NCI-H1105 treated with DMSO at 0.1 percent for 48 hours (cell line): Measurements from ENCODE around the gene FARSB.
"Not testable (repeated sequence)": the region's sequence is repeated elsewhere in the genome, so short reads cannot be mapped to it uniquely, and the experiment has no call there.

Experiments used
- DNase-seq: peaks from one replicate; lab custom pipeline; 2025; lab: John Stamatoyannopoulos, UW

Gene FARSB

DNA sequence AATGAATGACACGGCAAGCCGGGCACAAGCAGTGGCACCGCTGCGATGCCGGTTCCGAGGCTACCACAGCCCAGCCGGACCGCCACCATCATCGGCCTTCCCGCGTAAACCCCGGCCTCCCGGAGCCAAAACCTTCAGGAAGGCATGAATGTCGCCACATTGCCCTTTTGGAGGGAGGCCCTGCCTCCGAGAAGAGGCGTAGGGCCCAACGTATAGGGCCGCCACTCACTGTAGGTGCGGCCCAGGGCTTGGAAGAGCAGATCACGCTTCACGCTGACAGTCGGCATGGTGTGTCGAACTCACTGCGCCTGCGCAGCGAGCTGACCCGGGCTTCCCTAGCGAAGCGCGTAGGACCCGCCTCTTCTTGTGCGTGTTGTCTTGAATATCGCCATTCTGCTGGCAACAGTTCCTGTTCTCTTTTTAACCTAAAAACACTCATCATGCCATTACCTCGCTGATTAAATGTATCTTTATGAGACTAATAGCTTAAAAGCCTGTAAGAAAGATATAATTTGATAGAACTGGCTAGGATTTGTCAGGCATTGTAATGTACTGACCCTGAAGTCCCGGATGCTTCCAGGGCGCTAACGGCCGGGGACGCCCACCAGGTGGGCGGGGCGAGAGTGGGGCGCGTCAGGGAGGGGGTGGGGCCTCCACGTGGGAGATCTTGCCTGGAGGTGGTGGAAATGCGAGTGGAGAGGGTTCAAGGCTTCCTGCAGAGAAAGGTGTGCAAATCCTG is at the start of gene FARSB:
Gene FARSB, minus strand, starts transcription at position 306 of the 739 bp plus-strand sequence. Its CDS starts 19 bp downstream, at position 287.
- peak; percentile 94 for DNase-seq

DNA sequence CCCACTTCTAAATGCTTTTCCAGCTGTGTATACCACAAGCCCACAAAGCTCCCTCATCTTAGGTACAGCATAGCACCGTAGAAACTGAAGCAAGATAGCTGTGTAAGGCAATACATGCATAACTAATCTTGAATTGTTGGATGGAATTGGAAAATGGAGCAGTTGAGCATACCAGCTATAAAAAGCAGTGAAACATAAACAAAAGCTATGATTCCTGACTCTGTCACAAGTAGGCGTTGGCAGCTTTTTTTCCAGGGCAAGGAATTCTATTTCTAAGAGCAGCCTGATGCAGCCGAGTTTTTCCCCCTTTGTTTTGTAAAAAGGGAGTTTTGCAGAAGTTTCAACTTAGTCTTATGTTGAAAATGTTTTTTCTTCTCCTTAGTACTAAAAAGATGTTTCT is 48.0 kb upstream of the FARSB start:
- DNase-seq, result no peak

DNA sequence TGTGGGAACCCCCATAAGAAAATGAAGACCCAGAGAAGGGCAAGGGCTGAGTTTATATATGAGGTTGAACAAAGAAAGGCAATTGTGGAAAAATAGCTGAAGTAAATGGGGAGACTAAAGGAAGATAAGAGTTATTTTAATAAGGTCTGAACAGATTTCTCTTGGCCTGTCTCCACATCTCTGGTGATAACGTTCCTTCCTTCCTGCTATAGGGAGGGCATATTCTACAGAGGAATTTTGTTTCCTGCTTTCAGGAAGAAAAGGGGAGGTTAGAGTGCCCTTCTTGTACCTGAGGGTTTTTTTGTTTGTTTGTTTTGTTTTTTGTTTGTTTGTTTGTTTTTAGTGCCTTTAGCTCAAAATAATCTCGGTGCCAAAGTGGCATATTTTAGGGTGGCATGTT is 47.2 kb upstream of the FARSB start:
- no peak for DNase-seq

DNA sequence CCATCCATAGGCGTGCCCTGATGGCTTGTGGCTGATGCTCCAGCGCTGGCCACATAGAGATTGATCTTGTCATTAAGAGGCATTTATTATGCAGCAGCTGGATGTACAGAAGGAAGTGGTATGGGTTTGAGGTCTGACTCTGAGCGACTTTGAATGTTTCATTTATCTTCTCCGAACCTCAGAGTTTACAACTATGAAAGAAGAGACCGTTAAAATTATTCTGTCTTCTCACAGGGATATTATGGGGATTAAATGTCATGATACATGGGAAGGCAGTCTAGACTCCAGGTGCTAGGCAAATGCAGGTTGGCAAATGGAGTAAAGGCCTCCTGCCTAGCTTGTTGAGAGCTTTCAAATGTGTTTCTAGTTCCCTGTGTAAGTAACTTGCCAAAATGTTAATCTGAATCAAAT is 45.8 kb upstream of the FARSB start:
- no peak for DNase-seq

DNA sequence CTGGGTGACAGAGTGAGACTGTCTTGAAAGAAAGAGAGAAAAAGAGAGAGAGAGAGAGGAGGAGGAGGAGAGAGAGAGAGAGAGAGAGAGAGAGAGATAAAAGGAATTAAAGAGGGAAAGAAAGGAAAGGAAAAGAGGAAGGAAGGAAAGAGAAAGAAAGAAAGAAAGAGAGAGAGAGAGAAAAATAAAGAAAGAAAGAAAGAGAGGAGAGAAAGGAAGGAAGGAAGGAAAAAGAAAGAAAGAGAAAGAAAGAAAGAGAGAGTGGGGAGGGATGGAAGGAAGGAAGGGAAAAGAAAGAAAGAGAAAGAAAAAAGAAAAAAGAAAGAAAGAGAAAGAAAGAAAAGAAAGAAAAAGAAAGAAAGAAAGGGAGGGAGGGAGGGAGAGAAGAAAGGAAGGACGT is 45.3 kb upstream of the FARSB start:
- DNase-seq, result no peak

DNA sequence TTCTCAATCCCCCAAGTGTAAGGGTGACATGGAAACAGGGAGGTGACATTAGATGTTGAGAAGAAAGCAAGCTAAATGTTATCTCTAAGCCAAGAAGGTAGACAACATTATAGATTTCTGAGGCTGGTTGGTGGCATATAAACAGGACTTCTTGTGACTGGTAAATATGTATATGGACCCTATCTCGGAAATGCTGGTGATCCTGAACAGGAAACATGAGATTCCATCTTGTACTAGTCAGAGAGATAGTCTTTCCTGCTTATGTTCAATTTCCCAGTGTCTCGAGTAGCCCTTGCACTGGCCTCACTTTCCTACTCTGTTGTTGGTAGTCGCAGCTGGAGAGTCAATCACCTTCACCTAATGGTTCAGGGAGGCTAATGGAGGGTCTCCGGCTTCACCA is 42.4 kb upstream of the FARSB start:
- no peak for DNase-seq

DNA sequence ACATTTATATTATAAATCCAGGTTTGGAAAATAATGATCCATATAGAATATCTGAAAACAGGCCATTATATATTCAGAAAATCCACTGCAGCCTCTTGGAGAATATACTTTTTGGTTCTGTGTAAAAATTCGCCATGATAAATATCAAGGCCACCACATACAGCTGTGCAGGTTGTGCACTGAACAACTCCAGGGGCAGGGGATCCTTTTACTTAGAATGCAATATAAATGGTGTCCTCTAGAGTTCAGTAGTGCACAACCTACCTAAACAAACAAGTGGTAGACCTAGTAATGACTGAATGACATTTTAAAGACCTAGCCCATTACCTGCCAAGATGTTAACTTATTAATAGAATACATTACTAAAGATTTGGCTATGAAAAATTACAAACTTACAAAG is 37.9 kb upstream of the FARSB start:
- DNase-seq, result no peak

DNA sequence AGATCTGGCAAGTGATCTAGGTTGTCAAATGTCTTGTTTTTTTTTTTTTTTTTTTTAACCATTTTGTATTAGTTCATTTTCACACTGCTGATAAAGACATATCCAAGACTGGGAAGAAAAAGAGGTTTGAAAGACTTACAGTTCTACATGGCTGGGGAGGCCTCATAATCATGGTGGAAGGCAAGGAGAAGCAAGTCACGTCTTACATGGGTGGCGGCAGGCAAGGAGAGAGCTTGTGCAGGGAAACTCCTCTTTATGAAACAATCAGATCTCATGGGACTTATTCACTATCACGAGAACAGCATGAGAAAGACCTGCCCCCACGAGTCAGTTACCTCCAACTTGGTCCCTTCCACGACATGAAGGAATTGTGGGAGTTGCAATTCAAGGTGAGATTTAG is 37.5 kb upstream of the FARSB start:
- DNase-seq, result not testable (repeated sequence)

DNA sequence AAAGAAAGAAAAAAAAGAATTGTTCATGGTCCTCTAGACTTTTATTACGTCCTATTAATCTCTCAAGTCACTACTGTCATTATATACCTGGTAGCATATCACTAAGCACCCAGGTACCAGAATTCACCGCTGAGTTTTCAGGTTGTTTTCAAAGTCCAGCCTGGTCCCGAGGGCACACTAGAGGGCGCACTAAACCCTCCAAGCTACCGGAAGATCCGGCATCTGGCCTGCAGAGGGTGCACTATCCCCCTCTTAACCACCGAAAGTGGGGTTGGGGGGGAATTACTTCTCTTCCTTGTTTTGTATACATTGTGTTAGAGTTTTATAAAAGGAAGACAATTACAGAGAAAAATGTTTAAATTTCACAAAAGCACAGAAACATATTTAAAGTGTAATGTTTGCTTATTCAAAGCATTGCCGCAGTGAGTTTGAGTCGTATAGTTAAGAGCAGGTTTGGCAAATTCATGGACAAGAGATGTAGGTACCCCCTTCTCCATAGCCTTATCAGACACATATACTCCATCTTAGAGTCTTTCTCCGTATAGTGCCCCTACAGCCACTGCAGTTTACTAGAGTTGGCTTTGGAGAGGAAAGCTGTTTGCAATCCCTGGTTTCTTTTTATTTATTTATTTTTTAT is 34.8 kb upstream of the FARSB start:
- DNase-seq, result peak; percentile 57

DNA sequence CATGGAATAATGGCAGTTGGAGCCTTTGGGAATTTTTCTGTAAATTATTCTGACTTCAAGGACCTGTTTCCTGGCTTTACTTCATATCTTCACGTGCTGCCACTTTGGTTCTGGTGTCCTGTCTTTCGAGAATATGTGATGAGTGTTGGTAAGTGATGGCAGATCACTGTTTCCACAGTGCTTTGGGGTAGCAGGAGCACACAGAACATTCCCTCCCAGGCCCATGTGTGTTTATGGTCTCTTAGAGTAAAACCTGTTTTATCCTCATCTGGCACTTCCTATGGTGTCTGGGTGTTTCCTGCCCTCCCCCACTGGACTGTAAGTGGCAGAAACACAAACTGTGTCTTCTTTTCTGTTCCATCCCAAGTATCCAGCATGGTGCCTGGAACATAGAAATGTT is 33.4 kb upstream of the FARSB start:
- no peak for DNase-seq

DNA sequence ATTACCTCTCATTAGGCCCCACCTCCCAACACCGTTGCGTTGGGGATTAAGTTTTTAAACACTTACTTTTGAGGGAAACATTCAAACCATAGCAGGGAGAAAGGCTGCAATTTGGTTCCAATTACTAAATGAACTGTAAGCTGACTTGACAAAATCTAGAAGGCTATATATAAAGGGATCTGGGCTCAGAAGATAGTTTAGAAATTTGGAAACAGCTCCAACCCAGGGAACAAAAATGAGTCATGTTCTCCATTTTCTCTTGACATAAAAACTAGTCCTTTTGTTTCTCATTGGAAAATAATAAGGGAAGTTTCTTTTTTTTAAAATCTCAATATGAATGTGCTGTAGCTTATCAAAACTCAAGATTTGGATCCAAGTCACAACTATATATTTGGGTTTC is 33.0 kb upstream of the FARSB start:
- no peak for DNase-seq

DNA sequence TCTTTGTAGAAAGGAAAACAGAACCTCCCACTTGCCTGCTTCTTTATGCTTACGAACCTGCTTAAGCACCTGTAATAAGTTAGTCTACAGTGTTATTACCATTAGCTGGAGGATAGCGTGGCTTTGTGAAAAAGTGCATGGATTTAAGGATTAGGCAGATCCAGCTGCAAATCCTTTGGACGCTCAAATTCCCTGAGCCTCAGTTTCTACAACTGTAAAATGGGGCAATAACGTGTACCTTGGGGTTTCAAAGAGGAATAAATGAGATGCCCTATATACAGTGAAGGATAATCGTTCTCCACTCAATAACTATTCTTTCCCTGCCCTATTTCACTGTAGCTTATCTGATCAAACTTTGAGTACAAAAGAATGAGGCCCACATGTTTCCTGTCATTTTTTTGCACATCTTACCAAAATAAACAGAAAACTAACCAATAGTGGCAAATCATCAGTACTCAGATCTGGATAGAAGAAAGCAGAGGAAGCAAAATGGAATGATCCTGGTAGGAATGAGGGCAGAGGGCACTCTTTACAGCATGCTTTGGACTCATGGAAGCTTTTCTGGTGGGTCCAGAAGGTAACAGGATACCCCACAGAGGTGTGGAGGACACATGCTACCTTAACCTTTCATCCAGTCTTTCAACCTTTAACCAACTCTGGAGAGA is 30.3 kb upstream of the FARSB start:
- no peak for DNase-seq

DNA sequence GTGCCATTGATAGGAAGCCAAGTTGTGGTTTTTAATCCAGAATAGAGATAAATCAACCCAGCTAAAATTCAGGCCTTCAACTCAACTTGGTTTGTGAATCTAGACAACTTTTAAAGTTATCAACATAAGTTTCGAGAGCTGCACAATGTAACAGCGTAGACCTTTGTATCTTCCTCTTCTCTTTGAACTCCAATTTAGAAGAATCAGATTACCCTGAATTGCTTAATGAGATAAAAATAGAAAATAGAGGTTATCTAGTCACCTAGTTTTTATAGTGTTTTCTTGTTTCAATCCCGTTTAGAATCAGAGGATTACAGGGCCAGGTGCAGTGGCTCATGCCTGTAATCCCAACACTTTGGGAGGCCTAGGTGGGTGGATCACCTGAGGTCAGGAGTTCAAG is 27.9 kb upstream of the FARSB start:
- DNase-seq, result no peak

DNA sequence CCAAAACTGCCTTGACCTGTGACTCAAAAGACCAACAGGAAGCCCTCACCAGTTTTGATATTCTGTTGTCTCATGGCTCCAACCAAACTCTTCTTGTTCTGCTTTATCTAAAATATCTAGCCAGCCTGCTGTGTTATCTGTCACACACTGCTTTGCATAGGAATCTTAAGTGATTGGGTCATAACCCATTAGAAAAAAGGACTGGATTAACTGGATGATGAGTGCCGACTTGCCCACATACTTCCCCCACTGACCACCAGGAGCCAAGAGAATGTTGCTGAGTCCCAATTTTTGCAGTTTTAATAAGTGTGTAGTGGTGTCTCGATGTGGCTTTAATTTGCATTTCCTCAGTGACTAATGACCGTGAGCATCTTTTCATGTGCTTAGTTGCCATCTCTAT is 22.1 kb upstream of the FARSB start:
- no peak for DNase-seq

DNA sequence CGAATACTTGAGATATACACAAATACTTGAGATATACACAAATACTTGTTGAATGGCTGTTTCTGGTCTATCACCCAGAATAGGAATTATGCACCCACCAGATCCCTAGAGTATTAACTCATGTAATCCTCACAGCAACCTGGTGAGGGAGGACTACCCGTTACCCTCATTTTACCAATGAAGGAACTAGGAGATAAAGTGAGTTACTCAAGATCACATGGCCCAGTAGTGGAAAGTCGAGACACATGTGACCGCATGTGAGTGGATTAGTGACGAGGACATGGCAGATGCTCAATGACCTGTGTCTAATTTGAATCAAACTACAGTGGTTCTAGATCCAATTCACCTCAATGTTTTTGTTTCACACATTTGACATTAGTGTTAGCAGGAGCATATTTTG is 18.0 kb upstream of the FARSB start:
- no peak for DNase-seq

DNA sequence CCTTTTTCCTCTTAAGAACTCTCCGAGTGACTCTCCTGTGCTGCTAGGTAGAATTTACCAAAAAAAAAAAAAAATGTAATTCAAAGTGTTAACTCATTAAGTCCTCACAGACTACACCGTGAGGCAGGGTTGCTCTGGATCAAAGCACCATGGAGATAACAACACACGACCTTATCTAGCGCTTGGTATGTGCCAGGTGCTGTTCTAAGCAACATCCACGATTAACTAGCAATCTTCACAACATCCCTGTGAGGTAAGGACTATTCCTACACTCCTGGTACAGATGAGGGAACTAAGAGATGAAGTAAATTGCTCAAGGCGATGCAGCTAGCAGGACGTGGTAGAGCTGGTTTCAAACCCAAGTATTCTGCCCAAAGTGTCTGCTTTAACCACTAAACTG is 17.4 kb upstream of the FARSB start:
- DNase-seq, result no peak

DNA sequence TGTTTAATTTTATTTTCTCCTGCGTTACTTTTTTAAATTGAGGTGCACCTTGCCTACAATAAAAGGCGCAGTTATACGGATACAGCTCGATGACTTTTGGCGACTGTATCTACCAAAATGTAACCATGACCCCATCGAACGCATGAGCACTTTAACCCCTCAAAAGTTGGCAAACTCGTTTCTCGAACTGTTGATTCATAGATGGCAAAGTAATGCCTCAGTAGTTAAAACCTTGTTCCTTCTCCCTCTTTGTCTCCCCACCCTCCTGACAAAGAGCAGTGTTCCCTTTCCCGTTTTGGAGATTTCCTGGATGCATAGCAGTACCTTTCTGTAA is 16.1 kb upstream of the FARSB start:
- DNase-seq, result no peak

DNA sequence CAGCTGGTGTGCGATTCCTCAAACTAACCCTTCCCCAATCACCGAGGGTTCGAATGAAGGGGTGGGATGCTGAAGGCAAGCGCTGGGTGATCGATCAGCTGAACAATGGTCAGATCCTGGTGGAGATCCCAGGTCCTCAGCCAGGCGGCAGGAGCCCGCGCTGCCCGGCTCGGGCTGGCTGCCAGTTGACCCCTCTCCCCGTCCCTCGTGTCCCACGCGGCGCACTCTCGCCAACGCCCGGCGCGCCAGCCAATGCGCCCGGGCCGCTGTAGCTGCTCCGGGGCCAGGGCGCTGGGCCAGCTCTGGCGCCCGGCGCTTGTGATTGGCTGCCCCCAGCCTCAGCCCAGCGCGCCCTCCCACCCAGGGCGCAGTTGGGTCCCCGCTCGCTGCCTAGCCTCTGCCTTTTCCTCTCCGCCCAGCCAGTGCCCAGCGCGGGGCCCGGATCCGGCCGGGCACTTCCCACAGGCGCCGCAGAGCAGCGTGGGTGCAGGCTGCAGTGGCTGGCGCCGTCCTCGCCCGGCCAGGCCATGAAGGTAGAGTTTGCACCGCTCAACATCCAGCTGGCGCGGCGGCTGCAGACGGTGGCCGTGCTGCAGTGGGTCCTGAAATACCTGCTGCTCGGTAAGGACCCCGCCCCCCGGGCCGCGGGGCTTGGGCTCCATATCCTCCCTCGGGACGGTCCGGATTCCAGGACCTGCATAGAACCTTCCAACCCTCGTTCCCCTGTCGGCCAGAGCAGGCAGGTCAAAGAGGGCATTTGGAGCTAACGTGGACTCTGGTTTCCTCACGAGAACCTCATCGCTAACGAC is 15.6 kb upstream of the FARSB start, which contains the start of gene MOGAT1:
Gene MOGAT1, plus strand, starts transcription at position 400 of the 809 bp plus-strand sequence. Its CDS starts 128 bp downstream, at position 528.
- DNase-seq, result peak; percentile 23

DNA sequence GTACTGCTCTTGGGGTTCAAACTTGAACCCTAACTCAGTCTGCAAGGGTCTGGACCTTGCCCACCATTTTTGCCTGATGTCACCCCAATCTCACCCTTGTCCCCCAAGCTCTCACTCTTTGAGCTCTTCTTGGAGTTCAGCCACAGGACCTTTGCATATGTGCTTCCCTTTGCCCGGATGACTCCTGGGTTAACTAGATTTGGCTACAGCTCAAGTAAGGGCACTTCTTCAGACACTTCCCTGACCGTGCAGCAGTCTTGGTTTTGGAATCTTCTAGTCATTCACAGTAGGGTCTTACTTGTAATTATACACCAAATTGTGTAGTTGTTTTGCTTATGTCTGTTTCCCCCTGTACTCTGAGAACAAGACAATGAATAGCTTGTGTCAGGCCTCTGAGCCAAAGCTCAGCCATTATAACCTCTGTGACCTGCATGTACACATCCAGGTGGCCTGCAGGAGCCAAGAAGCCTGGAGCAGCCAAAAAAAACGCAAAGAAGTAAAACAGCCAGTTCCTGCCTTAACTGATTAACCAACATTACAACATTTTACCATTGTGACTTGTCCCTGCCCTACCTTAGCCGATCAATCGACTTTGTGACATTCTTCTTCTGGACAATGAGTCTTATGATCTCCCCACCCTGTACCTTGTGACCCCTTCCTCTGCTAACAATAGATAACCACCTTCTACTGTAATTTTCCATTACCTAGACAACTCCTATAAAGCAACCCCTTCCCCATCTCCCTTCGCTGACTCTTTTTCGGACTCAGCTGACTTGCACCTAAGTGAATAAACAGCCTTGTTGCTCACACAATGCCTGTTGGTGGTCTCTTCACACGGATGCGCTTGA is 14.5 kb upstream of the FARSB start:
- DNase-seq, result no peak

DNA sequence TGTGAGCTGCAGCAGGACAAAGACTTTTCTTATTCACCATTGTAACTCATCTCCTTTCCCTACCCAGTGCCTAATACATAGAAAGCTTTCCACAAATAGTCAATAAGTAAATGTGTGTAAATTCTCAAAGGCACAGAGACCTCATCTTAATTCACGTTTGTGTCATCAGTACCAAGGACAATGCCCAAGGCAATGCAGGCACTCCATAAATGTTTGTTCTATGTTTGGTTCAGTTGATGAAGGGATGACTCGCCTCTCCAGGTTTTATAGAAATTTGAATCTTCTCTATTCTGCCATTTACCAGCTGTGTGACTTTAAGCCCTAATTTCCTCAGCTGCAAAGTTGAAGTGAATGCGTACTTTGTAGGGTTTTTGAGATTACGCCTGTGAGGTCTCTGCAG is 13.5 kb upstream of the FARSB start:
- DNase-seq, result no peak

DNA sequence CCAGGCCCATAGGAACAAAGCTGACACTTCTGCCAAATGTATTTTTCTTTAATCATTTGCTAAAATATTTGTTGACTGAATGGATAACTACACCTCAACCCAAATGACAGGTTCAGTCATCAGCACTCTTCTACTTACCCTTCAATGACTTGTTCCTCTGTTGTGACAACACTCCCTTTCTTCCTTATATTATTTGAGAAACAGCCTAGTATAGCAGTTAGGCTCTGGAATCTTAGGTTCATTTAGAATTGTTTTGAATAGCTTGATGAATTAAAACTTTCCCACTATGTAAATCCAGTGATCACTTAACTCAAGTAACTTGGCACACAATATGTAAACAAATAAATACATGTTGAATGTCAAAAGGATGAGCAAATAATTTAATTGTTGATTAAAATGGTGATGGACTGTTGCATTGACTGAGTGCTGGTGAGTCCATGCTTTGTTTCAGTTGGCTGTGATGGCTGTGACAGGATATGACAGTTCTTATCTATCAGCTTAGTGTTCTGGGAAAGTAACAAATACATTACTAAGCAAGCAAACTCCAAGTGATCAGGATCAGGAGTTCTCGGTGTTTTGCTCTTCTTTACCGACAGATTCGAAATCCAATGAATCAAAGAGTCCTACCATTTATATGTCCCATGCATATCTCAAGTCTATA is 12.7 kb upstream of the FARSB start:
- DNase-seq, result no peak
